Kidney capillary endothelial cell (primary cell): ENCODE results near the gene ARHGAP24.

Experiments used
- DNase-seq: peaks from one replicate; pipeline ENCODE4 v3.0.0-alpha.2; 2018; ENCODE audit warnings: low spot score

The ARHGAP24 gene

DNA sequence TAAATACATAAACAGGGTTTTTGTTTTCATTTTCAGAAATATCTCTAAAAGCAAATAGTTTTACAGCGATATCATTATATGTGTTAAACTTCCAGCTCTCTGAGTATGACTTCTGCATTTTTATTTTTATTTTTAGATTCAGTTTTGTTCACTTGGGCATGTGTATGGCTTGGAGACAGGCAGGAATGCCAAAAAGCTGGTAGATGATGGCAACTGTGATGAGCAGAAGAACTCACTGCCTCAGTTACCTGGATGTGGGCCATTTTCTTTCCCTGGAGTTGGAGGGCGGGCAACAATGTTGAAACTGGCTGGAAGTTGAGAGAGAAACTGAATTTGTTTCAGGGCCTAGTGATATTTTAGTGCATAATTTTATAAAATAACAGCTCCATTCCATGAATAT, 266.4 kb downstream of the ARHGAP24 start:
- DNase-seq = no peak

DNA sequence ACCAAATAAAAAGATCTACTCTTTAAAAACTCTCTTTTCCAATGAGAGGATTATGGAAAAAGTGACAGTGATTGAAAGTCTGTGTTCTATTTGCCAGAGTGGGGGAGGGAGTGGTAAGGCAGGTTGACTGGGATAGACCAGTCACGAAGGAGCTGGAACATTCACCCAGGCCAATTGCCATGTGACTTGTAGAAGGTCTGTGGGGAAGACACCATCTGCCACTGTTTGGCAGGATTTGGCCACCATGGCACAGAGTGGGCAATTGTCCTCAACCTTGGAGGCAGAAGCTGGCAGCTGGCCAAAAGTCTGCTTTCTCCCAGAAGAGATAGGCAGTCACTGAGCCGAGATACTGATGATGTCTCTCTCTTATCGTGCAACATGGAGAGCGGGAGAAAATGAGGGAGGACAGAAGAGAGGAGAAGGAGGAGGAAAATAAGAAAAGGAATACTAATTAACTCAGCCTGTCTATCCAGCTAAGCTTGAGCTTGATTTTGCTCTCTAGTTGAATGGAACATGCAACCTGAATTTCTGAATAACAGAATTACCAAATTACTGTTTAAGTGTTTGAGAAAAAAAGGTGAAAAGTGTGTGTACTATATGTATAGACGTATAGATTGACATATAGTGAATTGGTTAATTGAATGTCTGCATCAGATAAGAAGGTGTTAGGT, 267.1 kb downstream of the ARHGAP24 start:
- no peak for DNase-seq

DNA sequence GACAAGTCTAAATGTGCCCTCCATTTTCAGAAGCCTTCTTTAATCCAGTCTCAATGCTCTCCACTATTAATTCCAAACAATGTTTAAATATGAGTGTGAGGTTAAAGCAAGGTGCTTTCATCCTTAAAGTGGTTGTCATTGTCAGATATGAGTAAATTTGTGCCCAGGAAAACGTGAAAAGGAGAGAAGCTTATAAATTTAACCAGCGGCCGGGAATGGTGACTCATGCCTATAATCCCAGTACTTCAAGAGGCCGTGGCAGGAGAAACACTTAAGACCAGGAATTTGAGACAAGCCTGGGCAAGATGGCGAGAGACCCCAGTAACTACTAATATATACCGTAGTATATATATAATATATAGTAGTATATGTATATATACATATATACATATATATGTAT, 270.0 kb downstream of the ARHGAP24 start:
- no peak for DNase-seq

DNA sequence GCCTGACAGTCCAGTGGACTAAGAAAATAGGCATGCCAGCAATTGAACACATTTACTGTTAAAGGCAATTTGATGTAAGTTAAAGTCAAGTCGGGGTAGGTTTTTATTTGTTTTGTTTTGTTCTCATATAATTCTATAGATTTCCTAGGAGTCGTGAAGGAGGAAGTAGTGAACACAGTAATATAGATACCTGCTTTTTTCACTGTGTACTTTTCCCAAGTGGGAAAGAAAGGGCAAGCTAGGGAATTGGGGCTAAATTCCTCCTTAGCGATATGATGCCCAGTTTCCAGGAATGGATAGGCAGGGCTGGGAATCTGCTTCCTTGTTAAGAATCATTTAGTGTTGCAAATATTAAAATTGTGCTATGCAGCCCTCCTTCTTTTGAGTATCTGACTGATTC, 271.0 kb downstream of the ARHGAP24 start:
- no peak for DNase-seq

DNA sequence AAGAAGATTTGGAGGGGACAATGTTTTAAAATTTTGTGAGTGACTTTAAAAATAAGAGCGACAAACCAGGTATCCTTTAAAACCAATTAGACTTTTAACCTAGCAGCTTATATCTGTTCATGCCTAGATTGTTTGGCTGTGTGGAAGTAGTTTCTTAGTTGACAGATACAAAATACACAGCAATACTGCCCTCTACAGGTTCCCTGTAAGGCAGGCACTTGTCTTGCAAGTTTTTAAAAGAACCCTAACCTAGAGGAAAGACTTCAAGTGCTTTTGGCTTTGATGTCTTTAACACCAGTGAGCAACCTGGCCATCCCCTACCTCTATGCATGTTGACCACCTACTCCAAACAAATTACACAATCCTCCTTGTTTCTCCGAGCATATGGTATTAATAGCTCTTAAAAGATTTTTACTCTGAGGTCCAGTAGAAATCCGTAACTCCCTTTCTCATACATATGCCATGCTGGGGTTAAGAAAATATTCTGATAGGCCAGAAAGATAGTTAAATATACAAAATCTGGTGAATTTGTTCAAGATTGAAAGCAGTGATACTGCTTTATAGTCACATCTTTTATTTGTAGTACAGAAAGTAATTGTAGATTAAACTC, 273.0 kb downstream of the ARHGAP24 start:
- DNase-seq = peak; percentile 78

DNA sequence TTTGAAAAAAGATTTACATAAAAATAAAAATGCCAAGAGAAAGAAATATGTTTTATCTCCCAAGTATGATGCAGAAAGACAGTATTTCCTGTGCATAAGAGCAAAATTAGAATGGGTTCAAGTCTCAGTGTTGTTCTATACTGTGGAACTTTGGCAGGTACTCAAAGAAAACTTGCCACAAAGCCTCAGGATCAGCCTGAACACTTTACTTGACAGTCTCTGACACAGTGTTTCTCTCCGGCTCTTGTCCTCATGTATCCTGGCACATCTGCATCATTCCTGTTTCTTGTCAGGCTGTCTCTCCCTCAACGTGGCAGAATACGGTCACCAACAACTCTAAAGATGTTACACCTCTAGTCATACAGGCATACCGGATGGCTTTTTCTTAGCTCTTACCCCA, 273.7 kb downstream of the ARHGAP24 start:
- DNase-seq = no peak

DNA sequence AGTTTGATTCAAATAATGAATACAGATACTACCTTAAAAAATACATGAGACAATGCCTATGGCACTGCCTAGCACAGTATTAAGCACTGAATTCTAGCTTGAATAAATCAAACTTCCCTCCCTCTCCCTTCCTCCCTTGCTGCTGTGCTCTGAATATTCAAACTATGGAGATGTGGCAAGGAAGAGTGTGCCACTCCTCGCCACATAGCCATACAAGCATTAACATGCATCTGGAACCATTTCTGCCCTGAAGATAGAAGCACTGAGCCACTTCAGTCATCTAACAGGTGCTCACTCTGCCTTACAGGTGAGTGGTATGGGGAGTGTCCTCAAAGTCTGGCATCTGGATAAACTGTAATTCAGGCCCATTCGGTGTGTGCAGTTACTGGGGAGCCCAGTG, 276.9 kb downstream of the ARHGAP24 start:
- DNase-seq = no peak

DNA sequence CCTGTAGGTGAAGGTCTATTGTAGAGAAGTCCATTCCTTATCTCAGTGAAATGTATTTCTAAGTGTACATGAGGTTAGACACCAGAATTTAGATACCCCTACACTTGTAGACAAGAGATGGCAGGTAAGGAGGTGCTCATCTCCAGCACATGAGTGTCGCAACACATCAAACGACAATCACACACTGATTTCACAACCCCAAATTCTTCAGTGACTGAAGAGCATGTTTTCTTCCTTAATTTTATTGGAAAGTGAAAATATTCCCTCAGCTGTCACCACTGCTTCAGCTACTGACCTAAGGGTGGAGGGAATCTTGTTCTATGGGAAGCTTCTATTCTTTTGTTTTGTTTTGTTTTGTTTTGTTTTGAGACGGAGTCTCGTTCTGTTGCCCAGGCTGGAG, 280.3 kb downstream of the ARHGAP24 start:
- DNase-seq = no peak

DNA sequence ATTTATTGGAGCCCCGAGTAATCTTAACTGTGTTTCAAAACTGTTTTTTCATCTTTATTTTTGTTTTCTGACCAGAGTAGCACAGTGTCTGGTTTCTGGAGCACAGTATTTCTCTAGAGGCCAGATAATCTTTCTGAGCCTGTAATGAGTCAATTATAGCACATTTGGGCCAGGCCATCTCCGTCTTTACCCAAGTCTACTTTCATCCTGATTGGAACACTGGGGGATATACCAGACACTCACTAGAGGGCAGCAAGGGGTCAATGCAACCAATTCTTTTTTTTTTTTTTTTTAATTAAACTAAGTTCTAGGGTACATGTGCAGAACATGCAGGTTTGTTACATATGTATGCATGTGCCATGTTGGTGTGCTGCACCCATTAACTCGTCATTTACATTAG, 282.0 kb downstream of the ARHGAP24 start:
- DNase-seq = no peak

DNA sequence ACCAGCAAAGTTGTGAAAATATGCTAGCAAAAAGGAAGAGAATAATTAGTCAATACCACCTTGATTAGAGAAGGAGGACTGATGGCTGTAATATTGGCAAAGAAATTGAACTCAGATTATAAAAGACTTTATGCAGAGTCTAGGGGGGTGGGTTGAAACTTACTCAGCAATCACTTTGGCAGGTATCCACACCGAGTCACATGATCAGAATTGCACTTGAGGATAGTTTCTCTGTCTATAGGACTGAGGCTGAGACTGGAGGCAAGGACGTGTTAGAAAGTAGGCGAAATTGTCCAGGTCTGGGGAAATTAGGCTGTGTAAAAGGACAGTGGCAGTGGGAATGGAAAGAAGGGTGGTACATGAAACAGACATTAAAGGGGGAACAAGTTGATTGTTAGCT, 284.4 kb downstream of the ARHGAP24 start:
- no peak for DNase-seq

DNA sequence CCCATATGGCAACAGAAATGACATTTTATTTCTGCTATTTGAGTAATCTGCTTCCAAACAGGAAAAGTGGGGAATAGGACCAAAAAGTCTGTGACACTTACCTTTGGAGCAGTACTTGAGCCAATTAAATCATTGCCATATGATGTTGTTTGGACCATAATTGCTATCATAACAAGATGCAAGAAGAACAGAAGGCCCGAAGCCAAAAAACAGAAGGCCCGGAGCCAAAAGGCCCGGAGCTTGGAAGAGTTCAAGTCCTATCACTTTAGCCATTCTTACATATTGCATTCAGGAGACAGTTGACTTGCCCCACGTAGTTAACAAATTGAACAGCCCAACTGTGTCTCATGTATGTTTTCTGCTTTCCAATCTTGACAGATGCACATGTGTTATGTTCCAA, 285.6 kb downstream of the ARHGAP24 start:
- DNase-seq = no peak

DNA sequence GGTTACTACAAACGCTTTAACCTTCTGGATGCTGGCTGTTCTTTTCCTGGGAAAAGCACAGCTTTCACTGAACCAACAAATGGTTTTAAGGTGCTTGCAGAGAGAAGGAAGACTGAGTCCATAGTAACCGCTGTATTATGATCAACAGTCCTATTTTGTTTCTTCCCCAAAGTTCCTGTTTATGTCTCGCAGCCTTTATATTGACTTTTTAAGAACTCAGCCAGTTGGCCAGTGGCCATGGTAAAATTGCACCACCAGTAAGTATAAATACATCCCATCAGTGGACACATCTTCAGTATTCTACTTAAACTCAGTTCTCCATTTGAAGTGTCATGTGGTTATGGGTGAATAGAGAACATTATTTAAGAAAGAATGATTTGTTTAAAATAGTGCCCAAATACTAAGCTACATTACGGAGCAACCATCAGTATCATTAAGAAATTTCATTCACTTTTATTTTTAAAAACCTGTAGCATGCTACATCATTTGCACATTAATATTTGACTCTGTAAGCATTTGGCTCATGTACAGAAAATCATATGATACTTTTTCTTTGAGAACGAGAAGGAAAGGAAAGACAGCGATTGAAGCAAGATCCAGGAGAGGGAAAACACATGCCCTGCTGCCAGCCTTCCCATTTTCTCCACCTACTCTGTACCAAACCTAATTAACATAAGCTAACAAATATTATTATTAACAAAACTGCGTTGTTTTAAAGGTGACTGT, 287.0 kb downstream of the ARHGAP24 start:
- peak; percentile 44 for DNase-seq

DNA sequence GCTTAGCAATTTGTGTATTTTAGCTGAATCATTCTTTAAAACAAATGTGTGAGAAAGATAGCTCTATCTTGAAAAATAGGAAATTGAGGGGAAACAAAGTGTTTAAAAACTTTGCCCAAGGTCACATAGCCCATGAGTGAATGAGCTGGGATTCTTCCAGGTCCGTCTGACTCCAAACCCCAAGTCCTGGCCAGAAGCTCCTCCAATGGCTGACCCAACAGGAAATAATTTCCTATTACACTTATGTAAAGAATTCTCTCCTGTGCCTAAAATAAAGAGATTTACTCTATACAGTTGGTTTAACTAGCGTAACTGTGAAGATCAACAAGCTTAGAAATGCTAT, 287.6 kb downstream of the ARHGAP24 start:
- peak; percentile 85 for DNase-seq

DNA sequence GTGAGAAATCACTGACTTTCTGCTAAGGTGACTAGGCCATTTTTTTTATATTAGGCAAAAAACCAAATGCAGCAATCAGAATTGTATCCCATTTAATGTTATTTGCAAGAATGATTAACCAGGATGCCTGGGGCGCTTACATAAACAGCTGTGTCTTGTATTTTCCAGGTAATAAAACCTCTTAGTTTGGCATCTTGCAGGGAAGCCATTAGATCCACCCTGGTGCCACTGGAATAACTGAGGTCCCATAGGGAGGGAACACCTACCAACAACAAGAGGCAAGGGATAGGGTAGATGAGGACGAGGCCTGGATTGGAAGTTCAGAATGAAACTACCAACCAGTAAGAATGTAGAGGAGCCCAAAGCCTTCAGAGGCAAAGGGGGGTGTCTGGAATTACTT, 288.3 kb downstream of the ARHGAP24 start:
- no peak for DNase-seq

DNA sequence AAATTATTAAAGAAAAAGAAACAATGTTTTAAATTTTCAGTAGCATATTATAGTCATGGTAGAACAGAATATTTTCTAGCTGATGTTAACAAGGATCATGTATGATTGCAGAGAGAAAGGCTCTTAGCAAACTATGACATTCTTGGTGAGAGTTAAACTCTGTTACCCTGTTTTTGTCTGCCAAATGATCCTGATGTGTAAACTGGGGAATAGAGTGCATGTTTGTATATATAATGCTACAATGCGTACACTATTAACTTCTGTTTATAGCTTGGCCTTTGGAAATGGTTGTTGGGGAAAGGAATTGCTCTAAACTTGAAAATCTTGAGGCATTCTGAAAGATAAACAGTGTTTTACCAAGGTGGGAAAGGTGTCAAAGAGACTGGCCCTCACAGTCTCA, 292.7 kb downstream of the ARHGAP24 start:
- no peak for DNase-seq

DNA sequence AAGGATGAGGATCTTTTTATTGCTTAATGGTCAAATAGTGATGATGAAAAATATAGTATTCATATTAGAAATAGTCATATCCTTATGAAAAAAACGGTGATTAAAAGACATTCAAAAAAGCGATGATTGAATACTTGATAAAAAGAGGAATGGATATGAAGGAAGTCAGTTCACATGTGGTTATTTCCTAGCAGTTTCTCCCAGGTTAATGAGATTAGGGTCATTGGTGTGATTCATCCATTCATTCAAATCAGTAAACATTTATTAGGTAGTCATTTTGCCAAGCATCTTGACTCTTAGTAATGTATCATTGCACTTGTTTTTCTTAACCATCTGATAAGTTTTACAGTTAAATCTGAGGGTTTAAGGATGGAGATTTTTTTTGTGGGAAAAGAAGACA, 294.1 kb downstream of the ARHGAP24 start:
- no peak for DNase-seq

DNA sequence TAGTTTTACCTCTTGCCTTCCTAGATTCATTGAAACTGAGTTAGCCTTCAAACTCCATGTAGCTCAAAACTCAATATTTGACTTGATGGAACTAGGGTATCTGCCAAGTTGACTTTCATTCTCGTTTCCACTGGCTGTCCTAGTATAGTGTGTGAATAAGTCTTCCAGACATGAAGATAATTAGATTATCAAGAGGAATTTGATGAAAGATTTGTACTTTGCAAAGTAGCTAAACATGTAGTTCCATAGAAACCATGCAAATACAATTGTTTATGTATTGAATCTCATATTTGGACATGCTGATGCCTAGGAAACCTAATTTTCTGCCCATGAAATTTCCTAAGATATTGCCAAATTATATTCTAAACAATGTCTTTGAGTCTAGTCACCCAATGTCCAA, 297.5 kb downstream of the ARHGAP24 start:
- DNase-seq = no peak

DNA sequence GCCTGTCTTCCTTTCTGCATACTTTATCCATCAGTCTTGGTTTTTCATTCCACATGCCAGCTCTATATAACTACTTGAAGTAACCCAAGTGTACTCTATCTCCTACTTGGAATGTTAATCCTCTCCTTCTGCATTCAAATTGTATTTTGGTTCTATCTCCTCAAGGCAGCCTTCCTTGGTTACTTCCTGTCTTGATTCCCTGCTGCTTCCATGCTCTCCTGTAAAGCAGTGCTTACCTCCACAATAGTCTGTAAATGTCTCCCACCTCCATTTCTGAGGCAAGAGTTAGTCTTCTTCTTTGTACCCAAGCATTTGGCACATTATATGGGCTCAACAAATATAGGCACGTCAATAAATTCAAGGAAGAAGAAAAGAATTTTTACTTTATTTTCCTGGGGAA, 298.4 kb downstream of the ARHGAP24 start:
- no peak for DNase-seq

DNA sequence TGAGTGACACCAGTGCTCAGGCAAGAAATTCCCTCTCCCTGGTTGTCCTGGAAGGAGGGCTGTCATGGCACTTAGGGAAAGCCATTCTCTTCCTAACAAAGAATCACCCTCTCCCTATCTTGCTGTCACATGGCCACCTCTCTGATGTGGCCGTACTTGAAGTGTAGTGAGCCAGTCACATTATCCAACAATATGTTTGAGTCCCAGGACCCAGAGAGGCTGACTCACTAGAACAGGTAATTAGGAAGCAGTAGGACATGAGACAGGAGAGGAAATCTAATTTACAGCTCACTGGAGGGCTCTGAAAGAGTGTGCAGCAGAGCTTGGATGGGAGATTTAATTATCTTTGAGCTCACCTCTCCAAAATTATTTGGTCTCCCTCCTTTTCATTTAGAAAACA, 299.1 kb downstream of the ARHGAP24 start:
- DNase-seq = no peak

DNA sequence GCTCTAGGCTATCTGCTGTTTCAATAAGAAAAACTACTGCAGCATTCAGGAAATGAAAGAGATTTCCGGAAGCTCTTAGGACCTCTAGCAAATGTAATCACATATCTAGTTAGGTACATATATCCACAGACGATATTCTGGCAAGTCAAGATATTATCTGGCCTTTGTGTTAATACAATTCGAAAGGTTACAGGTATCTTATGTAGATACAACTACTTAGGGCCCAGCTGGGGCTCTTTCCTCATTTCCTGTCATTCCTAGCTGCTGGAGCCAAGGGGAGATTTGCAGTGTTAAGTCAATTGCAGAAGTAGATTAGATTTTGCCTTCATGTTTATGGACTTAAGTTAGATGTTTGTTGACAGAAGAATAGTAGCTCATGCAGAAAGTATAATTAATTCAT, 299.5 kb downstream of the ARHGAP24 start:
- no peak for DNase-seq

DNA sequence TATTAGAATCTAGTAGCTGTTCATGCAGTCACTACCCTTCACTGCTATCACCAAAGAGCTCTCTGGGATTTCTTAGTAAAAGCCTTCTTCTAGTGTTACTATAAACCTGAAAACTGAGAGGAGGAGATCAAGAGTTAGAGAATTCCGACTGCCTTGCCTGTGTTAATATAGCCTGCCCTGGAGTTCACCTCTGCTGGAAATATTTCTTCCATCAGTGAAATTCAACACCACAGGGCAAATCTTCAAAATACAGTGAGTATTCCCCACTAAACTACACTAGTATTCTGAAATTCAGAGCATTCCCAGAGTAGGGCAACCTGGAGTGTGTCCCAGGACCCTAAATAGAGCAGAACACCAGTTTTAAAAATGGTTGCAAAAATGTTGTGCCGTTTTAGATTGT, 301.1 kb downstream of the ARHGAP24 start:
- DNase-seq = no peak

DNA sequence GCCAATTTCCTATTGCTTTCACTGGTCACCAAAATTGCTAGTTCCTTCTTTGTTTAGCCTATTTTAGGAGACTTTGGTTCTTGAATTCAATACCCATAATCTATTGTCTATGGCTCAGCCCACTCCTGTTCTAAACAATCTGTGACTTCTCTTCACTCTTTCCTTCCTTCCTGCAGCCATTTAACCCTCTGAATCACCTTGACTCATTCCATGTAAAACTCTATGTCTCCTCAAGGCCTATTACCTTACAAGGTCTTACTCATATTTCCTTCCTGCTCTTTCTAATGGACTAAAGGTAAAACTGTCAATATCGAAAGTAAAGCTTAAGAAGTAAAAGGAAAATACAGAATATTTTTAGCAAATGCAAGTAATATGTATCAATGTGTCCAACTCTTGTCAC, 301.6 kb downstream of the ARHGAP24 start:
- DNase-seq = peak; percentile 90

DNA sequence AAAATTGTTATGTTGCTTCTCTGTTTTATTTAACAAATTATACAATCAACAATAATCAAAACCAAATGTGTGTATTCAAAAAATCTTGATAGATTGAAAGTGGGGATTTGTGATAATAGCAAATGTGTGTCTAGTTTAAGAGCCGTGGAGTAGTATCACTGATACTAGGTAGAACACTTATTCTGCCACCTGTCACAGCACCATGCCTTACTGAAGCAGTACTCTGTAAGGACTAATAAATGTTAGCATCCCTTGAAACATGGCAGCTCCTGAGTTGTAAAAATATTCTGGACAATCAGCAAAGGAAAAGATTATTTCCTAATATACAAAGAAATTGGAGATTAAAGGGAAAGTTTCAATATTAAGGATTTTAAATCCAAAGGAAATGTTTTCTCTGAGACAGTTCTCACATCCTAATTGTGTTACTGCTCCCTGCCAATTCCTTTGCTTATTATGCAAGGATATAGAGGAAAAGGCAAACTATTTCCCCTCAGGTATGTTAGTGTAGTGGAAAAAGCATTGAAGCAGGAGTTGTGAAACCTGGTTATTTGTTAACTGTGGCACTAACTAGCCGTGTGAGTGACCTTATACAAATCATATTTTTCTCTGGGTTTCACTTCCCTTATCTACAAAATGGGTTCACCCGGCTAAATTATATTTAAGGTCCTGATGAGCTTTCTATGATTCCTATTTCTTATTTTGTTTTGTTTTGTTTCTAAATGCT, 303.1 kb downstream of the ARHGAP24 start:
- DNase-seq = peak; percentile 29
